PFSK-1 (cell line): ENCODE measurements around the gene BRINP3.

ENCODE experiments used
- FOXP2 ChIP-seq: optimal IDR thresholded peaks from 2 replicates; pipeline ENCODE3; 2011; ENCODE audit warnings: borderline replicate concordance, control low read depth, inconsistent platforms; ENCODE audit not compliant: insufficient read depth; ENCODE audit errors: extremely low read length, extremely low read depth
- POLR2AphosphoS5 ChIP-seq: IDR thresholded peaks from 2 replicates; pipeline ENCODE4 v1.6.1; 2012; ENCODE audit warnings: low read depth, mild to moderate bottlenecking, control low read depth, low read length, moderate library complexity
- SIN3A ChIP-seq: IDR thresholded peaks from 2 replicates; pipeline ENCODE4 v1.6.1; 2012; ENCODE audit warnings: mild to moderate bottlenecking, low read length, moderate library complexity, borderline replicate concordance; ENCODE audit not compliant: insufficient read depth
- TAF1 ChIP-seq: IDR thresholded peaks from 2 replicates; pipeline ENCODE4 v1.6.1; 2012; ENCODE audit warnings: low read length, control low read depth, borderline replicate concordance; ENCODE audit not compliant: insufficient read depth
- TF ChIP-seq, protein P1 (sequence below), 2 experiments: IDR thresholded peaks; 2 replicates each; pipeline versions ENCODE4 v1.6.1 to v1.8.0; 2011 to 2012; ENCODE audit warnings: low read depth in 2 of 2, low read length in 2 of 2, control low read depth in 1 of 2, inconsistent platforms in 1 of 2, mild to moderate bottlenecking in 1 of 2, moderate library complexity in 1 of 2; ENCODE audit not compliant: insufficient read depth in 1 of 2

BRINP3 gene

DNA sequence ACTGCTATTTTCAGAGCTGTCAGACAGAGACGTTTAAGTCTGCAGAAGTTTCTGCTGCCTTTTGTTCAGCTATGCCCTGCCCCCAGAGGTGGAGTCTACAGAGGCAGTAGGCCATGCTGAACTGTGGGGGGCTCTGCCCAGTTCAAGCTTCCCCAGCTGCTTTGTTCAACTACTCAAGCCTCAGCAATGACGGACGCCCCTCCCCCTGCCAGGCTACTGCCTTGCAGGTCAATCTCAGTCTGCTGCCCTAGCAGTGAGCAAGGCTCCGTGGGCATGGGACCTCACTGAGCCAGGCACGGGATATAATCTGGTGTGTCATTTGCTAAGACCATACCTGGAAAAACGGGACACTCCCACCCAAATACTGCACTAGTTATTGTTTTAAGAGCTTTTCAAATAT lies 219.7 kb downstream of the BRINP3 start:
- TF ChIP-seq FOXP2 = no peak
- TF ChIP-seq SIN3A = no peak
- no peak for TF ChIP-seq POLR2AphosphoS5
- TF ChIP-seq, protein P1, sequence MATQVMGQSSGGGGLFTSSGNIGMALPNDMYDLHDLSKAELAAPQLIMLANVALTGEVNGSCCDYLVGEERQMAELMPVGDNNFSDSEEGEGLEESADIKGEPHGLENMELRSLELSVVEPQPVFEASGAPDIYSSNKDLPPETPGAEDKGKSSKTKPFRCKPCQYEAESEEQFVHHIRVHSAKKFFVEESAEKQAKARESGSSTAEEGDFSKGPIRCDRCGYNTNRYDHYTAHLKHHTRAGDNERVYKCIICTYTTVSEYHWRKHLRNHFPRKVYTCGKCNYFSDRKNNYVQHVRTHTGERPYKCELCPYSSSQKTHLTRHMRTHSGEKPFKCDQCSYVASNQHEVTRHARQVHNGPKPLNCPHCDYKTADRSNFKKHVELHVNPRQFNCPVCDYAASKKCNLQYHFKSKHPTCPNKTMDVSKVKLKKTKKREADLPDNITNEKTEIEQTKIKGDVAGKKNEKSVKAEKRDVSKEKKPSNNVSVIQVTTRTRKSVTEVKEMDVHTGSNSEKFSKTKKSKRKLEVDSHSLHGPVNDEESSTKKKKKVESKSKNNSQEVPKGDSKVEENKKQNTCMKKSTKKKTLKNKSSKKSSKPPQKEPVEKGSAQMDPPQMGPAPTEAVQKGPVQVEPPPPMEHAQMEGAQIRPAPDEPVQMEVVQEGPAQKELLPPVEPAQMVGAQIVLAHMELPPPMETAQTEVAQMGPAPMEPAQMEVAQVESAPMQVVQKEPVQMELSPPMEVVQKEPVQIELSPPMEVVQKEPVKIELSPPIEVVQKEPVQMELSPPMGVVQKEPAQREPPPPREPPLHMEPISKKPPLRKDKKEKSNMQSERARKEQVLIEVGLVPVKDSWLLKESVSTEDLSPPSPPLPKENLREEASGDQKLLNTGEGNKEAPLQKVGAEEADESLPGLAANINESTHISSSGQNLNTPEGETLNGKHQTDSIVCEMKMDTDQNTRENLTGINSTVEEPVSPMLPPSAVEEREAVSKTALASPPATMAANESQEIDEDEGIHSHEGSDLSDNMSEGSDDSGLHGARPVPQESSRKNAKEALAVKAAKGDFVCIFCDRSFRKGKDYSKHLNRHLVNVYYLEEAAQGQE (IDR thresholded peaks at IDR 0.05; ENCODE audit: insufficient read depth in 1 of 2, low read depth in 2 of 2, low read length in 2 of 2) = no peak
- no peak for TF ChIP-seq TAF1

DNA sequence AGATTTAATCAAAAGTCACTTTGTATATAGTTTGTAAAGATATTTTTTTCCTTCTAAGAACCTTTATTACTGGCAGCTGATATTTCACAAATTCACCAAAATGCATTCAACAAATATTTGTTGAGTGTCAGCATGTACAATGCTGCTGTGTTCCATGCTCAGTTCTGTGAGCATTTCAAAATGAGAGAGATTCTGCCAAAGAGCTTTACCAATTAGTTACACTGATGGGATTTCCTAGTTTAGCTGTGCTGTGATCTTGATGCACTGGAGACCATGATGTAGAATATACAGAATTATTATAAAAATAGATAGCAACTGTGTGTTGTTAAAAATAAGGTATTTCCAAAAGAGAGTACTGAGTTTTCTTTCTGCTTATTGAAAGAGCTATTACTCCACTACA lies 225.6 kb downstream of the BRINP3 start:
- TF ChIP-seq, protein P1 (IDR thresholded peaks at IDR 0.05; ENCODE audit: insufficient read depth in 1 of 2, low read depth in 2 of 2, low read length in 2 of 2) = no peak
- TF ChIP-seq FOXP2 (no peak), POLR2AphosphoS5 (no peak), SIN3A (no peak), TAF1 (no peak)

- TF ChIP-seq TAF1 = no peak
- no peak for TF ChIP-seq POLR2AphosphoS5
- no peak for TF ChIP-seq SIN3A
- no peak for TF ChIP-seq FOXP2
- TF ChIP-seq, protein P1 (IDR thresholded peaks at IDR 0.05; ENCODE audit: insufficient read depth in 1 of 2, low read depth in 2 of 2, low read length in 2 of 2) = no peak
These were observed 227.3 kb downstream of the BRINP3 start for GRCh38 chr1:190250368-190250767.

- TF ChIP-seq FOXP2 (no peak), SIN3A (no peak), POLR2AphosphoS5 (no peak), TAF1 (no peak)
- TF ChIP-seq, protein P1 (IDR thresholded peaks at IDR 0.05; ENCODE audit: insufficient read depth in 1 of 2, low read depth in 2 of 2, low read length in 2 of 2) = no peak
These were observed 233.3 kb downstream of the BRINP3 start for GRCh38 chr1:190244406-190244805.

DNA sequence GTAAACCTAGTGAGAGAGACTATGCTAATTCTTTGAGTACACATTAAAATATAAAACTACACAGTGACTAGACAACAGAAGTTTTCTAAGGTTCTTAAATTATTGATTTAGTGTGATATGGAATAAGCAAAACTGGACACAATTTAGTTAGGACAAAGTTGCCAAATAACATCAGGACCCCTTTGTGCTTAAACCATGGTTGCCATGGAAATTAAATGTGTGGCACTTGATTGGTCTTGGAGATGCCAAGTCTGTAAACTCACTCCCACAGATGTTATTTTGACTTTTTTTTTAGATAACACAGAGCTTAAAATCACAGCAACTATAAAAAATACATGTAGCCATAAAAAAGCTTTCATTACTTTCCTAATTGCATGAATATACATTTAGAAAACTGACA lies 234.6 kb downstream of the BRINP3 start:
- TF ChIP-seq TAF1 (no peak), FOXP2 (no peak), POLR2AphosphoS5 (no peak), SIN3A (no peak)
- TF ChIP-seq, protein P1 (IDR thresholded peaks at IDR 0.05; ENCODE audit: insufficient read depth in 1 of 2, low read depth in 2 of 2, low read length in 2 of 2) = no peak
